ENCODE measurements around the gene SEPTIN5.
"Not testable (repeated sequence)": the region's sequence is repeated elsewhere in the genome, so short reads cannot be mapped to it uniquely, and the experiment has no call there.

SEPTIN5 gene

DNA sequence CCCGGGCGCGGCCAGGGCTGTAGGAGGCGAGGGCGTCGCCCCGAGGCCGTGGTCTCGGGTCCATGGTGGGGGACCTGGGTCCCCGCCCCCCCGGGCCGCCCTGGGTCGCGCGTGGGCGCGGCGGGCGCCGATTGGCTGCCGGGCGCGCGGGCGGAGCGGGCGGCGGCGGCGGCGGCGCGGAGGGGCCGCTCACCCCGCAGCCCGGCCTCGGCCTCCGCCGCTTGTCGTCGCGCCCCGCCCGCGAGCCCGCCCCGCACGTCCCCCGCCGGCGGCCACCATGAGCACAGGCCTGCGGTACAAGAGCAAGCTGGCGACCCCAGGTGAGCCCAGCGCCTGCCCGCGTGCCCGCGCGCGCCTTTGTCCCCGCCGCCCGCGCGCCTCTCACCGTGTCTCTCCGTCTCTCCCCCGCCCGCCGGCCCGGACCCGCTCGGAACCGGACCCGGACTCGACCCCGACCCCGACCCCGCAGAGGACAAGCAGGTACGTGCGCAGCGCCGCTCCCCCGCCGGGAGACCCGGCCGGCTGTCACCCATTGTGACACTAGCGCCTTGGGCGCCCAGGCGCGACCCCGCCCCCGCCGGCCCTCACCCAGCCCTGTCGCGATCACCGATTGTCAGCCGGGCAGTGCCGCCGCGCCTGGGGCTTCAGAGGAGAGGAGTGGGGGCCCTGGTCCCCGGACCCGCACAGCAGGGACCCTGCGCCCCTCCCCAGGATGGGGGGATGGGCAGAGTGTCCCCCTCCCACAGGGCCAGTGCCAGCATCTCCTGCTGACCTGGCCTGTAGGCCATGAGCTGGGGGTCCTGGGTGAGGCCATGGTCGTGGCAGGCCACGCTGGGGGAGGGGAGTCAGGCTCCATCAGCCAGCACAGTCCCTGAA lies at the start of gene SEPTIN5:
Gene SEPTIN5, plus strand, starts transcription at position 192 of the 876 bp plus-strand sequence. Its CDS starts 86 bp downstream, at position 278.
- no peak for DNase-seq

- DNase-seq, result no peak
Measured at GRCh38 chr22:19664951-19665783, 49.1 kb upstream of the SEPTIN5 start.

GRCh38 chr22:19665784-19666672 lies 48.3 kb upstream of the SEPTIN5 start:
- DNase-seq, result no peak

GRCh38 chr22:19666673-19667593 lies 47.4 kb upstream of the SEPTIN5 start:
- DNase-seq, result no peak

DNA sequence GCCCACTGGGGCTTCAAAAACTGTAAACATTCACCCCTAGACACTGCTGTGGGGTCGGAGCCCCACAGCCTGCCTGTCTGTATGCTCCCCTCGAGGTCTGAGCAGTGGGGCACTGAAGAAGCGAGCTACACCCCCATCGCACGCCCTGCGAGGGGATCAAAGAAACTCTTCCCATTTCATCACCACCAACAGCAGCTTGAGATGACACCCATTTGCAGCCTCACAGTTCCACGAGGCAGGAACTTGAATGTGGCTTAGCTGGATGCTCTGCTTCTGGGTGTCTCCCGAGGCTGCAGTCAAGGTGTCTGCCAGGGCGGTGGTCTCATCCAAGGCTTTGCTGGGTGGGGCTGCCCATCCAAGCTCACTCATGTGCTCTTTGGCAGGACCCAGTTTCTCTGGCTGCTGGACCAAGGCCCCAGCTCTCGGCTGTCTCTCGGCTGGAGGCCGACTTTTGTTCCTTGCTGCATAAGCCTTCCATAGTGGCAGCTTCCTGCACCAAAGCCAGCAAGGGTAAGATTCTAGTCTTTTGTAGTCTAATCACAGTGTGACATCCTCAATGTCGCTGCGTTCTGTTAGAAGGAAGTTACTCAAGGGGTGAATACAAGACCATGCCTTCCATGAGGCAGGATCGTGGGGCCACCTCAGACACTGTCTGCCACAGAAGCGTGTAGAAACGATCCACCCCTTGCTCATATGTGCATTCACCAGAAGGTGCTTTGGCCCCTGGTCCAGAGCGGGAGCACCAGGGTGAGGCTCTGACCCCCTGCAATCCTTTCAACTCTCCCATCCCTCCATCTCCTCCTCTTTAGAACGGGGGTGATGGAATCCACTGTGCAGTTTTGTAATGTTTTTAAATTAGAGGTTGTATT lies 46.2 kb upstream of the SEPTIN5 start:
- DNase-seq, result no peak

- no peak for DNase-seq
Measured at GRCh38 chr22:19668748-19669147, 45.6 kb upstream of the SEPTIN5 start.

GRCh38 chr22:19669570-19669969 lies 44.7 kb upstream of the SEPTIN5 start:
- DNase-seq, result no peak

GRCh38 chr22:19671316-19671715 lies 43.0 kb upstream of the SEPTIN5 start:
- DNase-seq, result no peak

GRCh38 chr22:19672054-19672776 lies 42.1 kb upstream of the SEPTIN5 start:
- DNase-seq, result no peak

DNA sequence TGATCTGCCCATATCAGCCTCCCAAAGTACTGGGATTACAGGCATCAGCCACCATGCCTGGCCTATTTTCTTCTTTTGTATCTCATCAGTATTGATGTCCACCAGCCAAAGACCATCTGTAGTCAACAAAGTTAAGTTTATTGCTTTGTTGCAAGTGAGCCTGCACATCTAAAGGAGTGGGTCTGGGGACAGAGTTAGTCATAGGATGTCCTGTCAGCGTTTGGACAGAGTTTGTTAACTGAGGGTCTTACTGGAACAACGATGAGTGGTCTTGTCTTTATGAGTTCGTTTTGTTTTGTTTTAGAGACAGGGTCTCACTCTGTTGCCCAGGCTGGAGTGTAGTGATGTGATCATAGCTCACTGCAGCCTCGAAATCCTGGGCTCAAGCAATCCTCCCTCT lies 40.6 kb upstream of the SEPTIN5 start:
- DNase-seq, result no peak

- DNase-seq, result no peak
Measured at GRCh38 chr22:19674129-19674928, 40.0 kb upstream of the SEPTIN5 start.

DNA sequence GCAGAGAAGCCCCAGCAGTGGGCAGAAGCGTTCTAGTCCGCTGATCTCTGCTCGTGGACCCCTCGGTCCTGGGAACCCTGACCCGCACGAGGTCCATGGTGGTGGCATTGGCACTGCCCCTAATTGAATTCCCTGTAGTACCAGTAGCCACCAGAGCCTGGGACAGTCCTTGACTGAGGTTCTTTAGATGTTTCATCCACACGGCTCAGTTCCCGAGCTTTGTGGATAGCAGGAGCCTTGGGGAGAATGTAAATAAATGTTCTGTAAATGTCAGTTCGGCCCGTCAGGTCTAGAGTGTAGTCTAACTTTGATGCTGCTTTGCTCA lies 39.4 kb upstream of the SEPTIN5 start:
- DNase-seq, result no peak

DNA sequence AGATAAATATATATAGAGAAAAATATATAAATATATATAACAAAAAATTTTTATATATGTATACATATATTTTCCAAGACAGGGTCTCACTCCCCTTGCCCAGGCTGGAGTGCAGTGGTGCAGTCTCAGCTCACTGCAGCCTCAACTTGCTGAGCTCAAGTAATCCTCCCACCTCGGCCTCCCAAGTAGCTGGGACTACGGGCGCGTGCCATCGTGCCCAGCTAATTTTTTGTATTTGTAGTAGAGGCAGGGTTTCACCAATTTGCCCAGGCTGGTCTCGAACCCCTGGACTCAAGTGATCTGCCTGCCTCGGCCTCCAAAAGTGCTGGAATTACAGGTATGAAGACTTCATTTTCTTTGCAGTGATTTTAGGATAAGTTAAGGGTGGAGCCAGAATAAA lies 38.9 kb upstream of the SEPTIN5 start:
- DNase-seq, result no peak

DNA sequence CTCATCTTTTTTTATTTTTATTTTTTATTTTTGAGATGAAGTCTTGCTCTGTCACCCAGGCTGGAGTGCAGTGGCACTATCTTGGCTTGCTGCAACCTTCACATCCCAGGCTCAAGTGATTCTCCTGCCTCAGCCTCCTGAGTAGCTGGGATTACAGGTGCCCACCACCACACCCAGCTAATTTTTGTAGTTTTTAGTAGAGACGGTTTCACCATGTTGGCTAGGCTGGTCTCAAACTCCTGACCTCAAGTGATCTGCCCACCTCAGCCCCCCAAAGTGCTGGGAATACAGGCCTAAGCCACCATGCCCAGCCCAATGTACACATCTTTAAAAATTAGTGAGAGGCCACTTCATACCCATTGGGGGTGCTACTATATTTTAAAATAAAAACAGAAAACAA lies 37.9 kb upstream of the SEPTIN5 start:
- not testable (repeated sequence) for DNase-seq

- DNase-seq, result no peak
Measured at GRCh38 chr22:19678949-19679521, 35.3 kb upstream of the SEPTIN5 start.

DNA sequence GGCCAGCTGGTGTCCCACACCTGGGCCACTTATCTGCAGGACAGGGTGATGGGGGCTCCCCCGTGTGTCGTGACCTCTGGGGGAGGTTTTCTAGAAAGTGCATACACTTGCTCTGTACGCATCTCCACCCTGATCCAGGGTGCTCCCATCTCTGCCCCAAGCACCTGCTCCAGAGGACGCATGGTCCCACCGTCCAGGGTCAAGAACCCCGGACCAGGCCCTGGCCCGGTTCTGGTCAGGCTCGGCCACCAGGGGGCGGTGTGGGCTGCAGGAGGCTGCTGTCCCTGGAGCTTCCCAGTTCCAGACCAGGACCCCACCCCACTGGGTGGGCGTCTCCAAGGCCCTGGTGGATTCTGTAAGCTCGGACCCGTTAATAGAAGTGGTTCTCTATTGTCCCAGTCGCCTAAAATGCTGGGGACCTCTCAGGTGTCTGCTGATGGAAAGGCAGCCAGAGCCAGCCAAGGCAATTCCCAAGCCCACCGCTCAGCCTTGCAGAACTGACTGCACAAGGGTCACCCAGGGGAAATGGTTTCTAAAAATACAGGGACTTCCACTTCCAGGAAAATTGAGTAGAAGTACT lies 34.7 kb upstream of the SEPTIN5 start:
- no peak for DNase-seq

GRCh38 chr22:19680287-19680881 lies 33.9 kb upstream of the SEPTIN5 start:
- no peak for DNase-seq
